VCaP (cell line): ENCODE data around the gene CXCL6.

ENCODE experiments used
- H3K27ac ChIP-seq: fragments of 450-650 bp; 2 replicates; pipeline ENCODE4 v1.5.1; 2017
- TF ChIP-seq, protein P1 (sequence below): fragments of 450-650 bp; conservative IDR thresholded peaks from 2 replicates; pipeline ENCODE4 v1.5.1; 2017; ENCODE audit warnings: mild to moderate bottlenecking, moderate library complexity

The CXCL6 gene

DNA sequence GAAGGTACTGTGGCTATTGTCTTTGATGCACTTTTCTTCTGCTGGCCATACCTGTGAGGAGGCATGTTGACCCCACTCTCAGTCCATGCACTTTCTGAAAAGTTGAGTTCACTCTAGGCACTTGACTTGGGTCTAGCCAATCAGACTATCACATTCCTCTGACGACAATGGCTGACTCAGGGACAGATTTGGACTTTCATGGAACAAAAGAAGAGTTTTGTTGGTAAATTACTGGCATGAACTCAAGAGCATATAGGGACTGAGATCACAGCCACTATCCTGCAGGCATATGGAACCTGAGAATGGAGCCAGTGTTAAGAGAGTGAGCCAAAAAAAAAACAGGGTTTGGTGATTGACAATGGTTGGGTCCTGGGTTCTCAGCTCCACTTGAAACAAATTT is 24.6 kb upstream of the CXCL6 start:
- TF ChIP-seq, protein P1, sequence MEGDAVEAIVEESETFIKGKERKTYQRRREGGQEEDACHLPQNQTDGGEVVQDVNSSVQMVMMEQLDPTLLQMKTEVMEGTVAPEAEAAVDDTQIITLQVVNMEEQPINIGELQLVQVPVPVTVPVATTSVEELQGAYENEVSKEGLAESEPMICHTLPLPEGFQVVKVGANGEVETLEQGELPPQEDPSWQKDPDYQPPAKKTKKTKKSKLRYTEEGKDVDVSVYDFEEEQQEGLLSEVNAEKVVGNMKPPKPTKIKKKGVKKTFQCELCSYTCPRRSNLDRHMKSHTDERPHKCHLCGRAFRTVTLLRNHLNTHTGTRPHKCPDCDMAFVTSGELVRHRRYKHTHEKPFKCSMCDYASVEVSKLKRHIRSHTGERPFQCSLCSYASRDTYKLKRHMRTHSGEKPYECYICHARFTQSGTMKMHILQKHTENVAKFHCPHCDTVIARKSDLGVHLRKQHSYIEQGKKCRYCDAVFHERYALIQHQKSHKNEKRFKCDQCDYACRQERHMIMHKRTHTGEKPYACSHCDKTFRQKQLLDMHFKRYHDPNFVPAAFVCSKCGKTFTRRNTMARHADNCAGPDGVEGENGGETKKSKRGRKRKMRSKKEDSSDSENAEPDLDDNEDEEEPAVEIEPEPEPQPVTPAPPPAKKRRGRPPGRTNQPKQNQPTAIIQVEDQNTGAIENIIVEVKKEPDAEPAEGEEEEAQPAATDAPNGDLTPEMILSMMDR = no peak
- H3K27ac ChIP-seq = no peak overlapping the region

GRCh38 chr4:73814679-73815078 is 21.8 kb upstream of the CXCL6 start:
- TF ChIP-seq, protein P1 = no peak

GRCh38 chr4:73815145-73815544 is 21.3 kb upstream of the CXCL6 start:
- TF ChIP-seq, protein P1 = no peak
- H3K27ac ChIP-seq = no peak overlapping the region

More at GRCh38 chr4:73814679-73815078, 21.8 kb upstream of the CXCL6 start:
- H3K27ac ChIP-seq = no peak overlapping the region

- TF ChIP-seq, protein P1 = no peak
- H3K27ac ChIP-seq = no peak overlapping the region
Observed at GRCh38 chr4:73816814-73817213, 19.7 kb upstream of the CXCL6 start.

- TF ChIP-seq, protein P1 = no peak
Observed at GRCh38 chr4:73817341-73817740, 19.1 kb upstream of the CXCL6 start.

GRCh38 chr4:73821325-73821724 is 15.2 kb upstream of the CXCL6 start:
- no peak overlapping the region for H3K27ac ChIP-seq
- TF ChIP-seq, protein P1 = no peak

More at GRCh38 chr4:73817341-73817740, 19.1 kb upstream of the CXCL6 start:
- no peak overlapping the region for H3K27ac ChIP-seq

- TF ChIP-seq, protein P1 = no peak
- H3K27ac ChIP-seq = no peak overlapping the region
Observed at GRCh38 chr4:73822389-73822788, 14.1 kb upstream of the CXCL6 start.
